ENCODE results near the gene MIEN1. TPM values are rescaled to one million over a fixed set of nuclear protein-coding genes. Genes with fewer than 3 reads are reported as not detected.
"Not testable (repeated sequence)": the region's sequence is repeated elsewhere in the genome, so short reads cannot be mapped to it uniquely, and the experiment has no call there.

The MIEN1 gene
- total RNA-seq, 2 experiments from 2014 or later = 35.2 to 36.5 TPM

DNA sequence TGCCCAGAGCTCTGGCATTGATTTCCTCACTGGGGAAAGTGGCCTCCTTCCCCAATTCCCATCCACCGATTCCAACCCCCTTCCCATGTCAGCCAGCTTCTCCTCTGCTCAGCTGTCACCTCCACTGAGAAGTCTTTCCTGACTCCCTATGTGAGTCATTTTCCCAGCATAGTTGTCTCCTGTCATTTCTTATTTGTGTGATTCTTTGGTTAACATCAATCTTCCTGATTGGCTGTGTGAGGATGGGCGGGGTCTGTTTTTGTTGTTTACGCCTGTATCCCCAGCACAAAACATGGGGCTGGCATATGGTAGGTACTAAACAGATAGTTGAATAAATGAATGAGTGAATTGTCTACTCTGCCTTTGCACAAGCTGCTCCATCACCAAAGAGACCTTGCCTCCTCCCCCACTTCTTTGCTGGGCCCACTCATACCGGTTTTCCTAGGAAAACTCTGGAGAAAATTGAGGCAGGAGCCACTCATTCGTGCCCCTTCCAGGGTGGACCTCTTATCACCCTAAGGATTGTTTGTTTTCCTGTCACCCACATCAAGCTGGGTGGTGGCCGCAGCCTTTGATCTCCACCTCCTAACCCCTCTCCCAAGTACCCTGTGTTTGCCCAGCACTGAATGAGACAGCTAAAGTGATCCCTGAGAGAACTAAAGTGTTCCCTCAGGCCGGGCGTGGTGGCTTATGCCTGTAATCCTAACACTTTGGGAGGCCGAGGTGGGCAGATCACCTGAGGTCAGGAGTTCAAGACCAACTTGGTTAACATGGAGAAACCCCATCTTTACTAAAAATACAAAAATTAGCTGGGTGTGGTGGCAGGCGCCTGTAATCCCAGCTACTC is 6.2 kb upstream of the MIEN1 start:
- Mint-ChIP-seq H3K4me3 (no peak overlapping the region), H3K27ac (no peak overlapping the region), H3K27me3 (ENCODE audit: low read depth) (peaks cover 15% of the 10 kb centered on the region), H3K36me3 (ENCODE audit: low read depth) (no peaks in the 10 kb centered on the region), H3K4me1 (ENCODE audit: low read depth) (peaks cover 23% of the 10 kb centered on the region), H3K9me3 (no peaks in the 10 kb centered on the region)
- CTCF ChIA-PET = interaction anchor here (0.5 kb wide), 1 partner anchor 44 kb away, joined by 3 read pairs; no protein-coding TSS in a partner anchor
- DNase-seq = no peak
- intact Hi-C loops (cut with micrococcal nuclease) = no loop called here

DNA sequence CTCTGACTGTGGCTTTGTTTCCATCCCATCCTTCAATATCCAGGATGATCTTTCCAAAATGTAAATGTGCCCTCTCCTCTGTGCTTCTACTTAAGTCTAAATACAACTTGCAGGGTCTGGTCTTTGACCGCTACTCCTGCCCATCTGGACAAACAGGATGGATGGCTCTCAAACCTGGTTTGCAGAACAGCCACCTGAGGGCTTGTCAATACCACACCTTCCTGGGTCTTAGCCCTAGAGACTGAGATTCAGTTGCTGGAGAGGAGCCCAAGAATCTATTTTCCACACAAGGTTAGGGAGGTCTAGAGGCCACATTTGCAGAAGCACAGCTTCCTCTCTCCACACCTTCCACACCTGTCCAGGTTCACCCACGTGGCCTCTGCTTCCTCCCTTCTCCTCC is 5.5 kb upstream of the MIEN1 start:
- Mint-ChIP-seq H3K4me1 (ENCODE audit: low read depth) (peaks cover 23% of the 10 kb centered on the region), H3K4me3 (no peak overlapping the region), H3K36me3 (ENCODE audit: low read depth) (no peaks in the 10 kb centered on the region), H3K27me3 (ENCODE audit: low read depth) (peaks cover 13% of the 10 kb centered on the region), H3K27ac (no peak overlapping the region), H3K9me3 (no peaks in the 10 kb centered on the region)
- CTCF ChIA-PET = no interaction called here
- intact Hi-C loops (cut with micrococcal nuclease) = no loop called here
- DNase-seq = no peak

DNA sequence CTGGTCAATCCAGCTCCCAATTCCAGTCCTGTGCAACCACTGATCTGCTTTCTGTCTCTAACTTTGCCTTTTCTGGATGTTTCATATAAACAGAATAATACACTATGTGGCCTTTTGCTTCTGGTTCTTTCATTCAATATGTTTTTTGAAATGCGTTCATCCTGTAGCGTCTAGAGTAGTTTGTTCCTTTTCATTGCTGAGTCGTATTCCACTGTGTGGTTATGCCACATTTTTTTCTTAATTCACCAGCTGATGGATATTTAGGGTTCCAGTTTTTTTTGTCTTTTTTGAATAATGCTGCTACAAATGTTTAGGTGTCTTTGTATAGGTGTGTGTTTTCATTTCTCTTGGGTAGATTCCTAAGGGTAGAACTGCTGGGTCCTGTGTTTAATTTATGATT is 2.3 kb upstream of the MIEN1 start:
- peaks cover under 1% of the 10 kb centered on the region for H3K27me3 Mint-ChIP-seq (ENCODE audit: low read depth)

DNA sequence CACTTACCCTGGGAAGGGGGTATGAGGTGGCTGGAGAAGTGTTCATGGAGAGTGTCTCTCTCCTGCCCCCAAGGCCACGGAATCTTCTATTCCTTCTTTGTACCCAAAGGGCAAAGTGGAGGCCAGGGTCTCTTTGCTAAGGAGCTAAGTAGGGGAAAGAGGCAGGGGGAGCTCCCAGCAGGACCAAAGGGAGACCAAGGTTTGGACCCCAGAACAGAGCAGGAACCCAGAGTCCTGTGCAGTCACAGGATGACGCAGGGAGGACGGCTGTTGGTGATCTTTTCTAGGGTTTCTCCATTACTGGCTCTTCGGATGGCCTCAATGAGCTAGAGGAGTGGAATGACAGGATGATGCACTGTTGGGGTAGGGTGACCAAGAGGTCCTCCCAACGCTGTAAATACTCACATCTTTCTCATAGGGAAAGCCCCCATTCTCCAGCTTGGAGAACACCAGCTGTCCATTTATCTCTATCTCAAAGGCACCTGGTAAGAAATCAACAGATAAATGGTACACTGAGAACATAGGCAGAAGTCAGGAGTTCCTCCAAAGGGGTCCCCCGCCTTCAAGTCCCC is 966 bp downstream of the MIEN1 start:
- Mint-ChIP-seq H3K4me3 (peak overlapping the region; percentile 87), H3K27ac (peak overlapping the region; percentile 84), H3K9me3 (no peaks in the 10 kb centered on the region), H3K27me3 (ENCODE audit: low read depth) (no peaks in the 10 kb centered on the region), H3K36me3 (ENCODE audit: low read depth) (peaks cover 6% of the 10 kb centered on the region), H3K4me1 (ENCODE audit: low read depth) (peaks cover 14% of the 10 kb centered on the region)
- intact Hi-C loops (cut with micrococcal nuclease) = no loop called here
- CTCF ChIA-PET = interaction anchor here (0.6 to 3.1 kb wide), 19 partner anchors 7 to 197 kb away, joined by 3 to 15 read pairs (median 5); partner anchors contain the start of gene PNMT
- DNase-seq = no peak

More for the DNA sequence above, 2.3 kb upstream of the MIEN1 start:
- Mint-ChIP-seq H3K36me3 (ENCODE audit: low read depth) (peaks cover 4% of the 10 kb centered on the region), H3K9me3 (no peaks in the 10 kb centered on the region), H3K27ac (no peak overlapping the region), H3K4me1 (ENCODE audit: low read depth) (peaks cover 14% of the 10 kb centered on the region), H3K4me3 (no peak overlapping the region)
- CTCF ChIA-PET = interaction anchor here (0.7 to 1.6 kb wide), 5 partner anchors 23 to 410 kb away, joined by 3 to 5 read pairs (median 3); no protein-coding TSS in a partner anchor
- intact Hi-C loops (cut with micrococcal nuclease) = loop anchor here (5.0 kb wide), 1 partner anchor 95 kb away; the partner anchor contains the start of gene STARD3
- no peak for DNase-seq

DNA sequence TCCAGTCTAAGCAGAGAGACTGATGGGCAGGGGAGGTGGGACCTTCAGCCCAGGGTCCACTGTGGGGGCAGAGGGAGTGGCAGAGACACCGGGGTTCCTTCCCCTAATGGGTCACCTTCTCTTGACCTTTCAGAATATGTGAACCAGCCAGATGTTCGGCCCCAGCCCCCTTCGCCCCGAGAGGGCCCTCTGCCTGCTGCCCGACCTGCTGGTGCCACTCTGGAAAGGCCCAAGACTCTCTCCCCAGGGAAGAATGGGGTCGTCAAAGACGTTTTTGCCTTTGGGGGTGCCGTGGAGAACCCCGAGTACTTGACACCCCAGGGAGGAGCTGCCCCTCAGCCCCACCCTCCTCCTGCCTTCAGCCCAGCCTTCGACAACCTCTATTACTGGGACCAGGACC is 2.8 kb downstream of the MIEN1 start:
- Mint-ChIP-seq H3K27me3 (ENCODE audit: low read depth) (no peaks in the 10 kb centered on the region), H3K4me3 (no peak overlapping the region), H3K4me1 (ENCODE audit: low read depth) (peaks cover 14% of the 10 kb centered on the region), H3K27ac (no peak overlapping the region), H3K9me3 (no peaks in the 10 kb centered on the region), H3K36me3 (ENCODE audit: low read depth) (peaks cover 6% of the 10 kb centered on the region)
- no peak for DNase-seq
- CTCF ChIA-PET = no interaction called here
- intact Hi-C loops (cut with micrococcal nuclease) = no loop called here

DNA sequence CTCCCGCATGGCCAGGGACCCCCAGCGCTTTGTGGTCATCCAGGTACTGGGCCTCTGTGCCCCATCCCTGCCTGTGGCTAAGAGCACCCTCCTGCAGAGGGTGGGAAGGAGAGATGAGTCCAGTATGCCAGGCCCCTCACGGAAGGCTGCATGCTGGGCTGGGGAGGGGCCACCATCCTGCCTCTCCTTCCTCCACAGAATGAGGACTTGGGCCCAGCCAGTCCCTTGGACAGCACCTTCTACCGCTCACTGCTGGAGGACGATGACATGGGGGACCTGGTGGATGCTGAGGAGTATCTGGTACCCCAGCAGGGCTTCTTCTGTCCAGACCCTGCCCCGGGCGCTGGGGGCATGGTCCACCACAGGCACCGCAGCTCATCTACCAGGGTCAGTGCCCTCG is 3.7 kb downstream of the MIEN1 start:
- no peak overlapping the region for H3K27ac Mint-ChIP-seq
- no peak for DNase-seq
- no peak overlapping the region for H3K4me3 Mint-ChIP-seq
- no peaks in the 10 kb centered on the region for H3K27me3 Mint-ChIP-seq (ENCODE audit: low read depth)
- no peaks in the 10 kb centered on the region for H3K9me3 Mint-ChIP-seq
- intact Hi-C loops (cut with micrococcal nuclease) = no loop called here
- CTCF ChIA-PET = interaction anchor here (0.5 kb wide), 1 partner anchor 417 kb away, joined by 3 read pairs; no protein-coding TSS in a partner anchor
- peaks cover 6% of the 10 kb centered on the region for H3K36me3 Mint-ChIP-seq (ENCODE audit: low read depth)
- H3K4me1 Mint-ChIP-seq (ENCODE audit: low read depth) = peaks cover 14% of the 10 kb centered on the region

DNA sequence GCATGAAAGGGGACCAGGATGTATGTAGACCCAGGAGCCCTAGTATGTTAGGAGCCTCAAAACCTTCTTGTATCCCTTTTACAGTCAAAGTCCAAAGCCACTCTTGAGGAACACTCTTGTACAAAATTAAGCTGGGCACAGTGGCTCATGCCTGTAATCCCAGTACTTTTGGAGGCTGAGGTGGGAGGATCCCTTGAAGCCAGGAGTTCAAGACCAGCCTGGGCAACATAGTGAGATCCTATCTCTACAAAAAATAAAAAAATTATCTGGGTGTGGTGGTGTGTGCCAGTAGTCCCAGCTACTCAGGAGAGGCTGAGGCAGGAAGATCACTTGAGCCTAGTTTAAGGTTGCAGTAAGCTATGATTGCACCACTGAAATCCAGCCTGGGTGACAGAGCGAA is 4.4 kb downstream of the MIEN1 start:
- DNase-seq; intact Hi-C loops (cut with micrococcal nuclease); H3K27ac Mint-ChIP-seq; CTCF ChIA-PET; H3K36me3 Mint-ChIP-seq (ENCODE audit: low read depth); H3K9me3 Mint-ChIP-seq; H3K27me3 Mint-ChIP-seq (ENCODE audit: low read depth); H3K4me3 Mint-ChIP-seq: not testable (repeated sequence)
- peaks cover 14% of the 10 kb centered on the region for H3K4me1 Mint-ChIP-seq (ENCODE audit: low read depth)

DNA sequence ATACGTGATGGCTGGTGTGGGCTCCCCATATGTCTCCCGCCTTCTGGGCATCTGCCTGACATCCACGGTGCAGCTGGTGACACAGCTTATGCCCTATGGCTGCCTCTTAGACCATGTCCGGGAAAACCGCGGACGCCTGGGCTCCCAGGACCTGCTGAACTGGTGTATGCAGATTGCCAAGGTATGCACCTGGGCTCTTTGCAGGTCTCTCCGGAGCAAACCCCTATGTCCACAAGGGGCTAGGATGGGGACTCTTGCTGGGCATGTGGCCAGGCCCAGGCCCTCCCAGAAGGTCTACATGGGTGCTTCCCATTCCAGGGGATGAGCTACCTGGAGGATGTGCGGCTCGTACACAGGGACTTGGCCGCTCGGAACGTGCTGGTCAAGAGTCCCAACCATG is 5.6 kb downstream of the MIEN1 start:
- peaks cover 12% of the 10 kb centered on the region for H3K4me1 Mint-ChIP-seq (ENCODE audit: low read depth)
- no peak overlapping the region for H3K4me3 Mint-ChIP-seq
- H3K27me3 Mint-ChIP-seq (ENCODE audit: low read depth) = no peaks in the 10 kb centered on the region
- H3K36me3 Mint-ChIP-seq (ENCODE audit: low read depth) = peaks cover 6% of the 10 kb centered on the region
- DNase-seq = no peak
- intact Hi-C loops (cut with micrococcal nuclease) = no loop called here
- no peak overlapping the region for H3K27ac Mint-ChIP-seq
- CTCF ChIA-PET = no interaction called here
- no peaks in the 10 kb centered on the region for H3K9me3 Mint-ChIP-seq

DNA sequence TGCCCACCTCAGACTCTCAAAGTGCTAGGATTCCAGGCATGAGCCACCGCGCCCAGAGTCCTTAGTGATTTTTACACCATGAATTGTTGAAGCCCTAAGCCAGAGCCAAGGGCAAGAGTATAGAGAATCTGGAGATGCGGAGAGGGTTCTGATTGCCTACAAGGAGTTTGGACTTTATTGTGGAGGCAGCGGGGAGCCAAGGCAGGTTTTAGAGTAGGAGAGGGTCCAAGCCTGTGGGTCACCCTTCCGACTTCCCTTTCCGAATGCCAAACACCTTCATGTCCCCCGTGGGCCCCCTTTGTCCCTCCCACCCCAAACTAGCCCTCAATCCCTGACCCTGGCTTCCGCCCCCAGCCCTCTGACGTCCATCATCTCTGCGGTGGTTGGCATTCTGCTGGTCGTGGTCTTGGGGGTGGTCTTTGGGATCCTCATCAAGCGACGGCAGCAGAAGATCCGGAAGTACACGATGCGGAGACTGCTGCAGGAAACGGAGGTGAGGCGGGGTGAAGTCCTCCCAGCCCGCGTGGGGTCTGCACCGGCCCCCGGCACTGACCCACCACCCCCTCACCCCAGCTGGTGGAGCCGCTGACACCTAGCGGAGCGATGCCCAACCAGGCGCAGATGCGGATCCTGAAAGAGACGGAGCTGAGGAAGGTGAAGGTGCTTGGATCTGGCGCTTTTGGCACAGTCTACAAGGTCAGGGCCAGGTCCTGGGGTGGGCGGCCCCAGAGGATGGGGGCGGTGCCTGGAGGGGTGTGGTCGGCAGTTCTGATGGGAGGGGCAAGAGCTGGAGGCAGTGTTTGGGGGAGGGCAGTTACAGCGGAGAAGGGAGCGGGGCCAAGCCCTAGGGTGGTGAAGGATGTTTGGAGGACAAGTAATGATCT is 7.1 kb downstream of the MIEN1 start:
- CTCF ChIA-PET = no interaction called here
- DNase-seq = no peak

DNA sequence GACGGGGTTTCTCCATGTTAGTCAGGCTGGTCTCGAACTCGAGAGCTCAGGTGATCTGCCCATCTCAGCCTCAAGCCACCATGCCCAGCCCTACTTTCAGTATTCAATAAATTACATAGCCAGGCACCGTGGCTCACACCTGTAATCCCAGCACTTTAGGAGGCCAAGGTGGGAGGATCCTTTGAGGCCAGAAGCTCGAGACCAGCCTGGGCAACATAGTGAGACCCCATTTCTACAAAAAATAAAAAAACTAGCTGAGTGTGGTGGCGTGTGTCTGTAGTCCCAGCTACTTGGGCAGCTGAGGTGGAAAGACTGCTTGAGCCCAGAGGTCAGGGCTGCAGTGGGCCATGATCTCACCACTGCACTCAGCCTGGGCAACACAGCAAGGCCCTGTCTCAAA is 8.2 kb downstream of the MIEN1 start:
- CTCF ChIA-PET = interaction anchor here (0.8 kb wide), 1 partner anchor 8 kb away, joined by 3 read pairs; the partner anchor contains the start of gene MIEN1
- Mint-ChIP-seq H3K9me3 (no peaks in the 10 kb centered on the region), H3K4me3 (no peak overlapping the region), H3K36me3 (ENCODE audit: low read depth) (peaks cover 2% of the 10 kb centered on the region), H3K27ac (no peak overlapping the region), H3K4me1 (ENCODE audit: low read depth) (no peaks in the 10 kb centered on the region), H3K27me3 (ENCODE audit: low read depth) (no peaks in the 10 kb centered on the region)
- intact Hi-C loops (cut with micrococcal nuclease) = no loop called here
- DNase-seq = no peak

More for the DNA sequence above, 7.1 kb downstream of the MIEN1 start:
- H3K4me3 Mint-ChIP-seq = no peak overlapping the region
- no peaks in the 10 kb centered on the region for H3K27me3 Mint-ChIP-seq (ENCODE audit: low read depth)
- H3K4me1 Mint-ChIP-seq (ENCODE audit: low read depth) = no peaks in the 10 kb centered on the region
- intact Hi-C loops (cut with micrococcal nuclease) = no loop called here
- peaks cover 2% of the 10 kb centered on the region for H3K36me3 Mint-ChIP-seq (ENCODE audit: low read depth)
- H3K27ac Mint-ChIP-seq = no peak overlapping the region
- H3K9me3 Mint-ChIP-seq = no peaks in the 10 kb centered on the region

DNA sequence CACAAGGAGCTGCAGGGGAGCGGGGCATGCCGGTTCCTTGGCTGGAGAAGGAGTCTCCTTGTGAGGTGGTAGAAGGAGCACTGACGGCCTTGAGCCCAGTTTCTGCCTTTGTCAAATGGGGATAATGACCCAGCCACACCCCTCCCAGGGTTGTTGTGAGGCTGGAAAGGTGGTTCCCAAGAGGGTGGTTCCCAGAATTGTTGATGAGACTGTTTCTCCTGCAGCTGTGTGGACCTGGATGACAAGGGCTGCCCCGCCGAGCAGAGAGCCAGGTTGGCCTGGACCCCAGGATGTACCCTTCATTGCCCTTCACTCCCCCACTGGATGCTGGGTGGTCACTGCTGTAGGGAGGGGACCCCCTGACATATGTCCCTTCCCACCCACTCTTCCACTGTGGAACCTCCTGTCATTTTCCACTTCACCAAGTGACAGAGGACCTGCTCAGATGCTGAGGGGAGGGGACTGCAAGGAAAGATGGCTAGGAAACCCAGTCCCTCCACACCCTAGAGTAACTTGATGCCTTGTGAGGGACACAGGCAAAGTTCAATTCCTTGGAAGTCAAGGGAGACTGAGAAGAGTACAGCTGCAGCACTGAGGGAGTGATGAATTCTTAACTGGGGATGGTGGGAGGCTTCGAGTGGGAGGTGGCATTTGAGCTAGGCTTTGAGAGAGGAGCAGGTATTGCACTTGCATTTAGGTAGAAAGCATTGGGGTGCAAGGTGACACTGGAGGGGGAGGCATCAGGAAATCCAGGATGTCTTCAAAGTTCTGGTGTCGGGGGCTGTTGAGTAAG is 10.6 kb downstream of the MIEN1 start:
- DNase-seq = no peak
- no peak overlapping the region for H3K4me3 Mint-ChIP-seq
- no peaks in the 10 kb centered on the region for H3K27me3 Mint-ChIP-seq (ENCODE audit: low read depth)
- H3K27ac Mint-ChIP-seq = no peak overlapping the region
- no peaks in the 10 kb centered on the region for H3K4me1 Mint-ChIP-seq (ENCODE audit: low read depth)
- intact Hi-C loops (cut with micrococcal nuclease) = no loop called here
- CTCF ChIA-PET = interaction anchor here (0.6 to 1.3 kb wide), 2 partner anchors 10 to 97 kb away, joined by 3 to 4 read pairs; no protein-coding TSS in a partner anchor
- H3K36me3 Mint-ChIP-seq (ENCODE audit: low read depth) = no peaks in the 10 kb centered on the region
- no peaks in the 10 kb centered on the region for H3K9me3 Mint-ChIP-seq

All from activated naive CD4-positive, alpha-beta T cell treated with anti-CD3 and anti-CD28 coated beads for 36 hours (primary cell).